Renal pelvis (tissue), 4 donors: ENCODE data around the gene ZSCAN25. TPM values are rescaled to one million over a fixed set of nuclear protein-coding genes. Genes with fewer than 3 reads are reported as not detected.
"Not testable (repeated sequence)": the region's sequence is repeated elsewhere in the genome, so short reads cannot be mapped to it uniquely, and the experiment has no call there.

Experiments
- DNase-seq: peaks from one replicate; pipeline ENCODE4 v3.0.0-alpha.2; 2013
- polyA plus RNA-seq, 3 donors: library from polyadenylated mRNA; unstranded; fragments of 120-200 nt; gene quantifications; one replicate each; pipeline ENCODE4 v1.2.1, GENCODE V29; 2013; ENCODE audit not compliant: insufficient read length in 3 of 3

Gene ZSCAN25
- polyA plus RNA-seq, 3 donors = 19.0 to 21.0 (median 20.8) TPM

DNA sequence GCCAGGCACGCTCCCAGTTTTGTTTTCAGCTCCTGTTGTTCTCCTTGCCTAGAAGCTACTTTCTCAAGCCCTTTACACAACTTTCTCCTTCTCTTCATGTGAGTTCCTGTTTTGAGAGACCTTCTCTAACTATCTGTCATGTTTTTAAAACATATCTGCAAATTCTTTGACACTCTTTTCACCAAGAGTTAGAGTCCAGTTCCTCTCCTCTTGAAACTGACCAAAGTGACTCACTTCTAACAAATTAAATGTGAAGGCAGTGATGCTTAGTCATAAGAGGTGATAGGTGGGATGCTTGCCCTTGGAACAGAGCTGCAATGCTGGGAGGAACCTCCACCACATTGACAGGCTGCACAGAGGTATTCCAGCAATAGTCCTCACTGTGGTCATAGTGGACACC, 25.3 kb downstream of the ZSCAN25 start:
- no peak for DNase-seq

DNA sequence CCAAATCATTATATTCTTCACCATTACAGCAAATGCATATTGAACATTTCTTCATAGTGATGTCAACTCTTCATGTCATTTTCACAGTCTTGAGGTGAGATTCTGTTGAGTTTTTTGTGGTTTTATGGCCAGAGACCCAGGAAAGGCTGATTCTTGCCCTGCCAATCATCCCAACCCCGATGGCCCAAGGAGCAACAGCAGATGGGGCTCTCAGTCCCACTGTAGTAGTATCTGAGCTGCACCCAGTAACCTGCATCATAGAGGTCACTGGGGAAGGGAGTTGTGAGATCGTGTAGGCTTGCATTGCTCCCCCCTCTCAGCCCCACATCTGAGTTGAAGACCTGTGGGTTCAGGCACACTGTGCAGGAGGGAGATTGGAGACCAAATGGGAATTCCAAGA, 26.7 kb downstream of the ZSCAN25 start:
- DNase-seq = no peak

DNA sequence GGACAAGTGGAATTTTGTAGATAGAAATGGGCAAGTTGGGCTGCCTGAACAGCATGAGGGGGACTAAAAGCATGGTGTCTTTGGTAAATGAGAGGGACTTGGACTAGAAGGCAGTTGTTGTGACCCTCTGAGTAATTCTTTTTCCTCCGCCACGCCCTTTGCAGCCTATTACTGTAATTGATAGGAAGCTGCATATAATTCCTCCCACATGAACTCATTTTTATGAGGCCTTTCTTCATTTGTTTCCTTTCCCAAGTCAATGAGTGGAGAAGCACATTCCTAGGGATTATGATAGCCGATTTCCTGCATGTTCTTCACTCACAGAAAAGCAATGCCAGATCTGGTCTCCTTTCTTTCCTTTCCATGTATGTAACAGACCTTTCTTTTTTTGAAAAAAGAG, 27.7 kb downstream of the ZSCAN25 start:
- no peak for DNase-seq

DNA sequence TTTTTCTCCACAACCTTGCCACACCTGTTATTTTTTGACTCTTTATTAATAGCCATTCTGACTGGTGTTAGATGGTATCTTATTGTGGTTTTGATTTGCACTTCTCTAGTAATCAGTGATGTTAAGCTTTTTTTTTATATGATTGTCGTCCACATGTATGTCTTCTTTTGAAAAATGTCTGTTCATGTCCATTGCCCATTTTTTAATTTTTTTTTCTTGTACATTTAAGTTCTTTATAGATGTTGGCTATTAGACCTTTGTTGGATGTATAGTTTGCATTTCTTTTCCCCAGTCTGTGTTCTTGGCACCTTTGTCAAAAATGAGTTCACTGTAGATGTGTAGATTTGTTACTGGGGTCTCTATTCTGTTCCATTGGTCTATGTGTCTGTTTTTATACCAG, 28.8 kb downstream of the ZSCAN25 start:
- DNase-seq = no peak

DNA sequence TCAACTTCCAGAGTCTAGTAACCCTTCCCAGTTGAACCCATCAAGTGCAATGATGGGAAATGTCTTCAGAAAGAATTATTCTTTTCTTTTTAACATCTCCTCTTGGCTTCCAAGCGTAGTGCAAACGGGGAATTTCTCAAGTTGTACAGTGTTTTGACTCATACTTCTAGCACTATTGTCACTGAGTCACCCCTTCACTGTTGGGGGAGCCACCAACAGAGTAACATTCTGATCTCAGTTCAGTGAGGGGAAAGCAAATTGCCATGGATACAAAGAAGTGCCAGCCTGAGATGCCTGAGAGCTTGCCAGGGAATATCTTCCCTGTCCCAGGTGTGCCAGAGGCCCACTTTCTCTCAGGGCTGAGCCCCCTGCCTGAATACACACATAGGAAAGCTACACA, 32.1 kb downstream of the ZSCAN25 start:
- no peak for DNase-seq

DNA sequence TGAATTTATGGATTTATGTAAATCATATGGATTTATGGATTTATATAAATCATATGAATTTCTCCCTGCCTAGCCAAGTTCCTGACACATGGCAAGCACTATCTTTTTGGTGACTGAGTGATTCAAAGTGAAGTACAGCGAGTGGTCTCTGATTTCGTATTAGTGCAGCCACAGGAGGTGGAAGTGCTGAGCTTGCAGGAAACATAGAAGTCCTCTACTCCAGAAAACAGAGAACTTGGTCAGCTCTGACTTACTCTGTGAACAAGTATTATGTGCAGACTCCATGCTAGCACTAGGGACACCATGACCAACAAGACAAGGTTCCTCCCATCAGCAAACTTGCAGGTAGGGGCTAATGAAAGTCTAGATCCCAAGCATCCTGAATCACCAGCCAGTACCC, 34.5 kb downstream of the ZSCAN25 start:
- no peak for DNase-seq

DNA sequence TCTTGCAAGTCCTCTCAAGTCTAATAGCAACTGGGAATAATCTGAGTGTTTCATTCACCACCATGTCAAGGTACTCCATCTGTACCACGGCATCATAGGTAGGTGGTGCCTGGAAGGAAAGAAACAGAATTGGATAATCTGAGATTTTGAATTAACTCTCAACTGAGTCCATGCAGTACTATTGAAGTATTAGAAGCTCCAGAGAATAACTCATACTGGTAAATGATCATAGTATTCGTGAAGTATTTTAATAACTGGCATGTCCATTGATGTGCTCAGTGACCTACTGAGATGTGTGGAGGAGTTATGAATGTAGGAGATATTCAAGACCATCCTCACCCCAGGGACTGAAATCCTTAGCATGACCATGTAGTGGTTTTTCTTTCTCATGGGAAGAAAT, 35.9 kb downstream of the ZSCAN25 start:
- no peak for DNase-seq

DNA sequence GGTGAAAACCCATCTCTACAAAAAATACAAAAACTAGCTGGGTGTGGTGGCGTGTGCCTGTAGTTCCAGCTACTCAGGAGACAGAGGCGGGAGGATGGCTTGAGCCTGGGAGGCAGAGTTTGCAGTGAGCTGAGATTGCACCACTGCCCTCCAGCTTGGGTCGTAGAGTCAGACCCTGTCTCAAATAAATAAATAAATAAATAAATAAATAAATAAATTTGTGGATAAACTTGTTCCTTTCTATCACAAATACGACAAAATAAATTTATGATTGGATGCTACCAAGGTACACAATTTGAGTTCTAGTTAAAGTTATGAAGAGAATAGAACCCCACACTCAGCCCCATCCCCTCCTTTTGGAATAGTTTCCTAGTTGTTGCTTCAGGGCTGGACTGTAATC, 36.5 kb downstream of the ZSCAN25 start:
- not testable (repeated sequence) for DNase-seq

DNA sequence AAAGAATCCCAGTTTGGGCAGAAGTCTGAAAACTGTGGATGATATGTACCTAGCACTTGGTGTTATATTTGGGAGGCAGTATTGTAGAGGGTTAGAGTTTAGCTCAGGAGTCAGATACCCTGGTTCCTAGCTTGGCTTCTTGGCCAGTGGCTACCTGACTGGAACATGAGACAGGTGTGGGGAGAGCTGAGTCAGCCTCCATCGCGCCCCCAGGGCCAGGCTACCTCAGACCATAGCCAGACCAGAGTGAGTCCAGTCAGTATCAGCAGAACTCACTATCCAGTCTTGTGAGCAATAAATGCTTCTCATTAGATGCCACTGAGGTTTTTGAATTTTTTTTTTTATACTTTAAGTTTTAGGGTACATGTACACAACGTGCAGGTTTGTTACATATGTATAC, 37.0 kb downstream of the ZSCAN25 start:
- no peak for DNase-seq

DNA sequence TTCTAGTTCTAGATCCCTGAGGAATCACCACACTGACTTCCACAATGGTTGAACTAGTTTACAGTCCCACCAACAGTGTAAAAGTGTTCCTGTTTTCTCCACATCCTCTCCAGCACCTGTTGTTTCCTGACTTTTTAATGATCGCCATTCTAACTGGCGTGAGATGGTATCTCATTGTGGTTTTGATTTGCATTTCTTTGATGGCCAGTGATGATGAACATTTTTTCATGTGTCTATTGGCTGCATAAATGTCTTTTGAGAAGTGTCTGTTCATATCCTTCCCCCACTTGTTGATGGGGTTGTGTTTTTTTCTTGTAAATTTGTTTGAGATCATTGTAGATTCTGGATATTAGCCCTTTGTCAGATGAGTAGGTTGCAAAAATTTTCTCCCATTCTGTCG, 37.9 kb downstream of the ZSCAN25 start:
- not testable (repeated sequence) for DNase-seq

DNA sequence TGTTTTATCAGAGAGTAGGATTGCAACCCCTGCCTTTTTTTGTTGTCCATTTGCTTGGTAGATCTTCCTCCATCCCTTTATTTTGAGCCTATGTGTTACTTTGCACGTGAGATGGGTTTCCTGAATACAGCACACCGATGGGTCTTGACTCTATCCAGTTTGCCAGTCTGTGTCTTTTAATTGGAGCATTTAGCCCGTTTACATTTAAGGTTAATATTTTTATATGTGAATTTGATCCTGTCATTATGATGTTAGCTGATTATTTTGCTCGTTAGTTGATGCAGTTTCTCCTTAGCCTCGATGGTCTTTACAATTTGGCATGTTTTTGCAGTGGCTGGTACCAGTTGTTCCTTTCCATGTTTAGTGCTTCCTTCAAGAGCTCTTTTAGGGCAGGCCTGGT, 41.1 kb downstream of the ZSCAN25 start:
- not testable (repeated sequence) for DNase-seq

DNA sequence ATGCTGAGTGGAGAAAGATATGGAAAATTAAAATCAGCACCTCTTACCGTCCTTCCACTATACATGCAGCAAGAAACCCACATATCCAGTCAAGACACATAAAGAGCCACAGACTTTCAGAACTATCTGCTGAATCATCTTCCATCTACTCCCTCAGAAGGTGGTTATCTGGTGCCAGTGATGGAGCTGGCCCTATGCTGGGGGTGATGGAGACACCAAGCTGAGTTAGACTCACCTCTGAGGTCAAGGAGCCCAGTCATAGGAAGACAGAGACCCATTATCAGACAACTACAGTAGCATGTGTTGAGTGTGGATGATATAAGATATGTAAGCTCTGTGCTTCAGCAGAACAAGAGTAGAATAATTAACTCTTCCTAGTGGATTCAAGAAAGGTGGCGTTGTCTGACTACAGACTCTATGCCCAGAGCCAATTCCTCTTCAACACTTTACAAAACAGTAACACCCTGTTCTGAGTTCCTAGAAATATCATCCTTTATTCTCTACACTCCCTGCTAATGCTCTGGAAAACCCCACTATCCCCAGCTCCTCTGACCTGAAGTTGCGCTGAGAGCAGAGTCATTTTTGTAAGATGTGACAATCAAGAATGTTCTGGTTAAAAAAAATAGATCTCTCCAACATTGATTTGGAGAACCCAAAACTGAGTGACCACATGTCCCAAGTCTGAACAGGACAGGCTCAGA, 48.7 kb downstream of the ZSCAN25 start:
- DNase-seq = no peak

DNA sequence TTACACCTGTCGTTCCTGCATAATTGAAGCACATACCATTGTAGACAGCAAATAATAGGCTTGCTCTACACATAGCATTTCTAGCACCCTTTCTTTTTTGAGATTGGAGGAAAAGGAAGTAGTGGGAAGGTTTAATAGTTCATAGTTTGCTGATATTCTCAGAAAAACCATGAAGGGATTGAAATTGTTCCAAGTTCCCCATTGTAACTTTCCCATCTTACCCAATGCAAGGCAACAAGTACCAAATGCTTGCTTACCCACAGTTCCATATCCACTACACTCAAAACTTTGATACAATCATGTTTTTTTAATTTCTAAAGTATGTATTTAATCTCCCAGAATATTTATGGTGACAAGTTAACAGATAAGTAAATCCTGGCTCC, 49.3 kb downstream of the ZSCAN25 start:
- no peak for DNase-seq

DNA sequence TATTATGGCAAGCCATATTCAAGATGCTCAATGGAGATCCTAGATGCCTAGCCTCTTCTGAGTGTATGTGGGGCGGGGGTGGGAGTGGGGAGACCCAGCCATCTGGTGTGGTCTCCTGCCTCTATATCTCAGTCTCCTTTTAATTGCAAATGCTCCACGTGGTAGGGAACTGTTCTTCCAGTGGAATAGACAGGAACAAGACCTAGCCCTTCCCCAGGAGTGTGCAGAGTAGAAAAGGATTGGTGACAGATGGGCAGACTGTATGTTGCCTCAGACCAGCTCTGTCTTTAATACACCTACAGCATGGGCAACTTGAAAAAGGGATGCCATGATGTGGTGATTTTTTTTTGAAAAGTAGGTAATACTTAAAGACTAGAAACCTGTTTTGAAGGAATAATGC, 50.4 kb downstream of the ZSCAN25 start:
- DNase-seq = no peak

DNA sequence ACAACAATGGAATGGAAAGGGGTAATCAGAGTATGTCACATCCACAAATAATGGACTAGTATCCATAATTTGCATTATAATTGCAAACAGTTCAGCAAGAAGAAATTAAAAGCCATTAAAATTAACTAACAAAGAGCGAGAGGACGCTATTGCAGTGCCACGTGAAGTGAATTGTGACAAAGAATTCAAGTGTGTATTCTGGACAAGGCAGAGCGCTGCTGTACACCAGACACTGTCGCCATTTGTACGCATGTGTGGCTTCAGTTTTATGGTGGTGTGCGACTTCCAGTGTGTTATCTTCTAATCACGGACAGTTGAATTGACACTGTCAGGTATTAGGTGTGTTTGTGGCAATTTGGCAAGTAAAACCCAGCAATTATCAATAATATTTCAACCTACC, 51.8 kb downstream of the ZSCAN25 start:
- no peak for DNase-seq

DNA sequence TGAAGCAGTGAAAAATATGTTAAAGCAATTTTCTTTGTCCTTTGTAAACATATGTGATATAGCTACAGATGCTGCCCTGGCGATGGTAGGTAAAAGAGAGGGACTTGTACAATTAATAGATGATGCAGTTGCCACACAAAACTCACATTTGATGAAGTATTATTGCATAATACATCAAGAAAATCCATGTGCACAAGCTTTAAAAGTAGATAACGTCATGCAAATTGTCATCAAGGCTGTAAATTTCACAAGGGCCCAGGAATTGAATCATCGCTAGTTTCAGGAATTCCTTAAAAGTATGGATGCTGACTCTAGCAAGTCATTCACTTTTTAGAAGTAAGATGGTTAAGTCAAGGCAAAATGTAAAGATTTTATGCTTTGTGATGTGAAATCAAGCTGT, 53.0 kb downstream of the ZSCAN25 start:
- no peak for DNase-seq

DNA sequence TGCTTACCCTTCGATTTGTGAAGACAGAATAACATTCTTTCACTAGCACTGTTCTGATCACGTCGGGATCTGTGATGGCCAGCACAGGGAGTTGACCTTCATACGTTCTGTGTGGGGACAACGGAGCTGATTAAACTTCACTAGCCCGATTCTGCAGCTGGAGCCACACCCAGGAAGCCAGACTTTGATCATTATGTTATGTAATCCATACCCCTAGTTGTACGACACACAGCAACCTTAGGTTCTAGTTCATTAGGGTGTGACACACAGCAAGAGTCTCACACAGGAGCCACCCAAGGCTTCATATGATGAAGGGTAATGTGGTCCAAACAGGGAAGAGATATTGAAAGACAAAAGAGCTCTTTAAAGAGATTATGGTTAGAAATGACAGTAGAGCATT, 55.8 kb downstream of the ZSCAN25 start:
- DNase-seq = no peak

DNA sequence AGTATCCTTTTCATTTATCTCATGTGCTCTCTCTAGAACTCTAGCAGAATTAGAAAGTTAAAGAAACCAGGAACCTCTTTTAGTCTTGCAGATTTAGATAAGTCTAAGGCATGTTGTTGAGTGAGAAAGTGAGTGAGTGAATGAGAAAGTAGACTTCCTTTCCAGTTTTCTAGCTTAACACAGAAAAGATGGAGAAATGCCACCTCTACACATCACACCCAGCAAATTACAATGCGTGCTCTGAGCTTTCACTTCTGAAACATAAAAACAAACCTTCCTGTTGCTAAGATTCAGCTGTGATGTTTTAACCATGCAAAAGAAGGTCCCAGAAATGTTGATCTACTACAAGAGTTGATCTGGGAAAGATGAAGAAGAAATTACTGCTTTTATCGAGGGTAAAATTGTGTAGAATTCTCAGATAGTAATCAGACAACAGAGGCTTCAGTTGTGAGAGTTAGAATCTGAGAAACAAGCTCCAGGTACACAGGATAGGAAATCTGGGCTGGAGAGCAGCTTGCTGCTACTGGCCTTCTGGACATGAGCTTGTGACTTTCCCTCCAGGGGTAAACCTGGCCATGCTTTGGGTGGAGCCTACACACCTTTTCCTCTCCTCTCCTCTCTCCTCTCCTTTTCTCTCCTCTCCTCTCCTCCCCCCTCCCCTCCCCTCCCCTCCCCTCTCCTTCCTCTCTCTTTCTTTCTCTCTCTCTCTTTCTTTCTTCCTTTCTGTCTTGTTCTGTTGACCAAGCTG, 58.4 kb downstream of the ZSCAN25 start:
- no peak for DNase-seq

DNA sequence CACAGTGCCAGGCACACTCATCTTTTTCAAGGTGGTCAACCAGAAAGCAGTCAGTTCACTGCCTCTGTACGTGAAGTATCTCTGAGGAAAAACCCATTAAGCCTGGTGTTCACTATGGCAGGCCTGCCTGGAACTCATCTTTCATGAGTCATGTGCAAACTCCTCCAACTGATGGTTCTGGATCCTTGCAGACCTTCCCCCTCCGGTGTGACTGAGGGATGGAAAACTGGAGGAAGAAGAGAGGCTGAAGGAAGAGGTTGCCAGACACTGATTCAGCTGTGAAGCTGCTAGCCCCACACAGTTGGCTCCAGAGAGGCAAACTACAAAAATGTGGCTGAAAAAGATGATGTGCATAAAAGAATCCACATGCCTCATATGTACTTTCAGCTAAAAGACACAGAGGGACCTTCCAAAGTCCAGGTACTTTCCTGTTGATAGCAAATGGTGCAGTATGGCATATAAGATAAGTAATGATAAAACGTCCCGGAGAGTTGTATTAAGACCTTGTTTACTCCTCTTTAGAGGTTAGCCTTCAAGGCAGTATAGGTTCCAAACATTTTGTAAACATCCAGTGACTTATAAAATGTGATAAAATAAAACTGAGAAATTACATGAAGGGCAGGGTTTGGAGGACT, 60.4 kb downstream of the ZSCAN25 start:
- no peak for DNase-seq

DNA sequence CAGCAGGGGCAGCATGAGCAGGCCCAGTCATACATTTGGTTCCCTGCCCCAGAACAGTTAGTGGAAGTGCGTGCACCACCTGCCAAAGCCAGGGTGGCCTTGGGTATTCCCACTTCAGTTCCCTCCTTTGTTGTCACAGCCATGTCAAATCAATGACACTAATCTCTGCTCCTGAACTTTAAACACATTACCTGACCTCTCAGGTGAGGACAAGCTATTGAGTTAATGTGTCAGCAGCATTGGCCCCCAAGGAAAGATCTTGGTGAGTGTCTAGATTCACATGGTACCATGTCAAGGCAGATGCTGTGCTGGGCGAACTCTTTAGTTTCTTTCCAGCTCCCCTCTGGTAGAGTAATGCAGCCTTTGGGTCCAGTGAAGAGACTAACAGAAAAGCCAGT, 60.9 kb downstream of the ZSCAN25 start:
- no peak for DNase-seq

DNA sequence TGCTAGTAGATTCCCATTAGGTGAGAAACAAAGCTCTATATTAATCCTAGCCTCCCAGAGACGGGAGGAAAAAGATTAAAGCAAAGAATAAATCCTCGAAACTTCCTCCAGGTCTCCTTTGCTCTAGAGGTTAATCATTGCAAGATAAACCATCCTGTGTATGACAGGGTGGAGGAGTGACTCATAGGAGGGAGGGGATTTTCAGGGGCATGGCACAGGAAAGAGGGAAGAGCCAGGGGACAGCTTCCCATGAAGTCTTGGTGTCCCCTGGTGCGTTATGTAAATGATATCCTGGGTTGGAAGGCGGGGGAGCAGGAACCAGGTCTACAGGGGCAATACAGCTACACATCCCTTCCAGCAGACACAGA, 62.3 kb downstream of the ZSCAN25 start:
- peak; percentile 11 for DNase-seq

DNA sequence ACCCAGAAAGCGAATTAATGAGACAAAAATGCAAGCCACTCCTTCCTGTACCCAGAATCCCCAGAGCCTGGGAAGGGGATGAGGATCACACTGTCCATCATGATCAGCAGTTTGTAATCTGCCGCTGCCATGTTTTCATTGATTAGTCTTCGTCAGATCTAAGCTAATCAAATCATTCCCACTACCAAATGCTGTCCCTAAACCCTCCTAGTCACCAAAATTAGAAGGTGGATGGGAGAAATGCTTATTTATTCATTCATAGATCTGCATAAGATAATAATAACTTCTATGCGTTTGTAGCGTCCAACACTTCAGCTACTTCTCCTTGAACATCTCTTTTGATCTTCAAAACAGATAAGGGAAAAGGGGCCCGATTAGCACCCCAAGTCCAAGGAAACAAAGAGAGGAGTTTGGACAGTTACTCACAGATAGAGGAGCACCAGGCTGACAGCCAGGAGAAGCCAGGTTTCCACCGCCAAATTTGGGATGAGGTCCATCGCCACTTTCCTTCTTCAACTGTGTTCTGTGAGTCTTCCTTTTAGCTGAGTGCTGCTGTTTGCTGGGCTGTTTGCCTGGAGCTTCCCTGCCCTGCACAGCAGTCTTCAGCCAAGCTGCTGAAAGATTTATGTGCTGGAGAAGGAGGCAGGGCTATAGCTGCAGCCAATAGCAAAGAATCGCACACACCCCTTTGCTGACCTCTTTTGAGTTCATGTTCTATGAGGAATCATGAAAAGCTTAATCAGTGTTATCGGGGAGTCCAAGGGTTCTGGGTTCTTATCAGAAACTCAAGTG, 62.9 kb downstream of the ZSCAN25 start, which contains the start of gene CYP3A5:
CYP3A5 (minus strand) TSS at position 597 of the 792 bp plus-strand sequence; CDS start at position 497, 100 bp downstream.
- no peak for DNase-seq
